DMS114 treated with DMSO at 0.1 percent for 48 hours (cell line): Measurements from ENCODE around the gene ACTN2.

Experiments
- DNase-seq: peaks from one replicate; lab custom pipeline; 2025; ENCODE audit not compliant: unreplicated experiment; lab: John Stamatoyannopoulos, UW

Gene ACTN2

DNA sequence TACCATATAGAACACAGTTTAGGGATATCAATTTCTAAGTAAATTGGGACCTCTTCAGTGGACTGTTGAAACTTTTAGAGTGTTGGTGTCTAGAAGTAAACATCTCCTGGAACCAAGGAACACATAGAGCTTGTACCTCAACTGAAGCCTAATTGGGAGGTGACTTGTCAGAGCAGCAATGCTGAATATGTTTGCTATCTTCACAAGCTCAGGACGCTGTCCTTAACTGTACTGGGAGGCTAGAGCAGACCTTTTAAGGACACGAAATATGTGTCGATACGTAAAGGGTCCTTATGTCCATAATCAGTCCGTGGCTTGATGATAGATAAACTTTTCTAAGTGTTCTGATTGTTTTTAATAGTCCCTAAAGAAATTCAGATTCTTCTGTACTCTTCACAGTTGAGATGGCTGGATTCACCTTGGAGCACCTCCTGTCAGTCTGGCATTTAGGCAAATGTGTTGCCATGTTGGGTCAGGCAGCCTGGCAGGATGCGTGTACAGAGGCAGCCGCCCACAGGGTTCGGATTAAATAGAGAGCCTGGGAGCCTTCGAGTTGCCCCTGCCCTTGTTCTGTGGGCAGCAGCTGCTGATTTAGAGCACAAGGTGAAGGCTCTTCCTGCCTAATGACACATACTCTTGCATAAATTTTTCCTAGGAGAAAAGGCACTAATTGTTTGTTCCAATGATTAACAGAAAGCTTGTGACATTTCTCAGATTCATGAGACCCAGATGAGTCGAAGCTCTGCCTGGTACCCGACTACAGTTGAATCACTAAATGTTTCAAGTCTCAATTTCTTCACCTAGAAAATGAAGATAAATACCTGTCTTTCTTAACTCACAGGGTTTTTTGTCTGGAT is 3.6 kb downstream of the ACTN2 start:
- DNase-seq: no peak

DNA sequence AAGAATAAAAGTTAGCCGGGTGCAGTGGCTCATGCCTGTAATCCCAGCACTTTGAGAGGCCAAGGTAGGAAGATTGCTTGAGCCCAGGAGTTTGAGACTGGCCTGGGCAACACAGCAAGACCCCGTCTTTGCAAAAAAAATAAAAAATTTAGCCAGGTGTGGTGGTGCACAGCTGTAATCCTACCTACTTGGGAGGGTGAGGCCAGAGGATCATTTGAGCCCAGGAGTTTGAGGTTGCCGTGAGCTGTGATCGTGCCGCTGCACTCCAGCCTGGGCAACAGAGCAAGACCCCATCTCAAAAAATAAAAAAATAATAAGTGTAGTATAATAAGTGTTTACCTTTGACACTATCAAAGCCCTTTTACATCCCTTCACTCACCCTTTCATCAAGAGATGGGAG is 5.0 kb downstream of the ACTN2 start:
- no peak for DNase-seq

DNA sequence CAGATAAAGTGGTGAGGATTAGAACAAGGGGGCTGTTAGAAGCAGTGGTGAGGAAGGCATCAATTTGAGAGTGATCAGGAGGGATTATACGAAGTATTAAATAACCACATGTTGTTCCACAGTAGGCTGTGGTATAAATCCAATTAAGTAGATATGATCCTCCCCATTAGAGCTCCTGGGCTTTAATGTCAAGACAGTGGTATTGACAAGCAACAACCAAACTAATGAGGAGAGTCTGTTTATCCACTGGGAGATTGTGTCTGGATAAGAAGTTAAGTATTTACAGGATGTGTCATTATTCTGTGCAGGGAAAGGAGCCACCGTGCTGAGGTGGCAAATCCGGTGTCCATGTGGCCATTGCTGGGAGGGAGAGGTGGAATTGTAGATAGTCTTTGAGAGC is 5.8 kb downstream of the ACTN2 start:
- no peak for DNase-seq

DNA sequence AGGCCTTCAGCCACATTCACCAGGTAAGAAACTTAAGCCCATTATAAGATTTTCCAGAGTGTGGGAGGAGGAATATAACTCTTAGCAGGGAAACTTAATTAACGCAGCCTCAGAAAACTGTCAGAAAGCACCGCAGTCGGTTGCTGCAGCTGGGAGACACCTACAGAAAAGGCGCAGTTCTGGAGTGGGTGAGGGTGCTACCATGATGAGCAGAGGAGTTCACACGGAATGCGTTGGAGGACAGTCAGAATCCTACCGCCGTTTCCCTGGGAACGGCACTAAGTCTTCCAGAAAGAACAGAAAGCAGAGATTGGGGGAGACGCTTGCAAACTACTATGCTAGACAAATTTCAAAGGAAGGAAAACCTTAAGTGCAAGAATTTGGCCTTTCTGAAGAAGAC is 6.4 kb downstream of the ACTN2 start:
- DNase-seq: no peak

DNA sequence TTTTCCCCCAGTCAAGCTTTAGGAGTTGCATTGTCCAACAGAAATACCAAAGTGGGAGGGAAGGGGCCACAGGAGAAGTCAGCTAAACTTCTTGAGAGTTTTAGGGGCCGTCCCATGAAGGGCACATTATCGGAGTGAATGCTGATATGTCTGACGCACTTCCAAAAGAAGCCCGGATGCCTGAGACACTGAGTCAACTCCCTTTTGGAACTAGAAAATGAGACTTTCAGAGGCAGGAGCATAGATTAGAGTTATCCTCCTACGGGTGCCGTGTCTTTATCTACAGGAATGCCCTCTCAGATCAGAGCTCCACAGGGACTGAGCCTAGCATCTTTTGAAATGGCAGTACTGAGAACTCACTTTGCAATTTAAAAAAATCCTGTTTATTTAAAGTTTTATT is 13.1 kb downstream of the ACTN2 start:
- DNase-seq: no peak

DNA sequence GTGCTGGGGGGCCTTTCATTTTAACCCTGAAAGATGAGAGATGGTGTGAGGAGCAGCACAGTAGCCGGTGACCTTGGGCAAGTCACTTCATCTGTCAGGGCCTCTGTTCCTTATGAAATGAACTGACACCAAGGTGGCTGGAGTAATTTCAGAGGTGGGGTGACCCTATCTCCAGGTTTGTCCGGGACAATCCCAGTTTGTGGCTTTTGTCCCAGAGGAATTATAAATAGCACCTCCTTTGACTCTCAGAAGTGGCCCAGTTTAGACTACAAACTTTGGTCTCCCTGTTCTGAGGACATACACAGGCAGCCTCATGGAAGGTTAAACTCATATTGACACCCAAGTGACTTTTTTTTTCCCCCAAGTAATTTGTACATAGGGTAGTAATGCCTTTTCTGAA is 14.6 kb downstream of the ACTN2 start:
- no peak for DNase-seq

DNA sequence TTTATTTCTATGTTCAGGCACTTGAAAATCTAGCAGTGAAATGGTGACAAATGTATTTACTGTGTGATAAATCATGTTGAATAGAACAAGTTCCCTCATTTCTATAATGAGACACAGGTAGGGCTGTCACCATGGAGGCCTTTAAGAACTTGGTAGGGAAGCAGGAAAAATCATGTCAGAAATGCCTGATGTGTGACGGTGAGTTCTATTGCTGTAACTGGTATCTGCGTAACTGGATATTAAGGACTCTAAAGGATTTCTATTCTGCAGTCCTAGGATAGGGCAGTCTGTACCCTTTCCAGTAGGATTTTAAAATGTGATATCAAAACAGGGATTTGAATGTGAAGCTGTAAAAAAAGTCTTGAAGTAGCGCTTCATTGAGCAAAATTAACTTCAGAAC is 15.5 kb downstream of the ACTN2 start:
- DNase-seq: no peak

DNA sequence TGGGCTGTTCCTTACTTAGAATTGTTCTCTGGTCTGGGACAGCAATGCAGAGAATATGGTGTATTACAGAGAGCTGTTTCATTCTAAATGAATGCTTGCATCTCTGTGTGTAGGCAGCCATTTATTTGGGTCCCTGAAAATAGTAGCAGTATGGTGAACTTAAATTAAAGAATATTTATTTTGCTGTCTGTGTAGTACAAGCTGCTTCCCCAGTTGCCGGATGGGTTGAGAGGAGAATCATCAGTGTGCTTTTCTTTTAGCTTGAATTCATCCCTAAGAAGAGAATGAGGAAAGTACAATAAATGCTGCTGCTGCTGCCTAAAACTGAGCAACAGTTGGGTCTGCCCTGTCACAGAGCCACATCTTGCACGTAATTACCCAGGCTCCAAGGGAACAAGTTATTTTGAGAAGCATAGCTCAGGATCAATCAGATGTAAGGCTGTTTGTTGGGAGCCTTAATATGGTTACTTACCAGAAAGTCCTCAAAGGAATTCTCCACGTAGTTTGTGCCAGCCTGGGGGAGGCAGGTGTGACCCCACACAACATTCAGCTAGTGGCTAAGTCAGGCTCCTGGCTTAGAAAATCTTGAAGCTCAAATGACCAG is 16.6 kb downstream of the ACTN2 start:
- no peak for DNase-seq

DNA sequence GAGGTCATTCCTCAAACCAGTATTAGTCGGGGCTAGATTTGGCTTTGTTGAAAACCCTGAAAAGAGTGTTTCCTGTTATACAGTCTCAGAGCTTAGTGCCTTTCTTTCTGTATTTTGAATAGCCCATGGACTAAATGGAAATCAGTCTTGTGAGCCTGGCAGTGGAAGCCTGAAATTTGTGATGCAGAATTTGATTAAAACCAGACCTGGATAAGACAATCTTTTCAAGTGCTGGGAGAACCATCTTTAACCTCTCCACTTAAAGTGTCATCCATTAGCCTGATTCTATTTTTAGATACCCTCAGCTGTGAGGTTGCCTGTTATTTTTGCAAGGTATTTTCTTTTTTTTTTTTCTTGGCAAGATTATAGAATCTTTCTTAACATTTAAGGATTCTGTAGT is 19.5 kb downstream of the ACTN2 start:
- DNase-seq: no peak

DNA sequence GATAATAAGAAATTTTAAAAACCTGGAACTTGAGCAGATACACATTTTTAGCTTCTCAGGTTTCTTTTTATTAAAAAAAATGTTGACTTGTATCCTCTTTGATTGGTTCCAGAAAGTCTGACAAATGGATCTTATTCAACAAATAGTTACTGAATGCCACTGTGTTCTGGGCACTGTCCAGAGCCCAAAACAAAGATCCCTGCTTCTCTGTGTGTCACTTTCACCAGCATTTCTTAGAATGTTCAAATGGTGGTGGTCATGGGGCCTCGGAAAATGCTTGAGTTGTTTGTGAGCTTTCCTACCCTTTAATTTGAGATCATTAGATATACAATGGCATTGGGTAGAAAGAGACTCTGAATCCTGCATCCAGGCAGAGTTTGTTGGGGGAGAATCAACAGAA is 19.9 kb downstream of the ACTN2 start:
- no peak for DNase-seq

DNA sequence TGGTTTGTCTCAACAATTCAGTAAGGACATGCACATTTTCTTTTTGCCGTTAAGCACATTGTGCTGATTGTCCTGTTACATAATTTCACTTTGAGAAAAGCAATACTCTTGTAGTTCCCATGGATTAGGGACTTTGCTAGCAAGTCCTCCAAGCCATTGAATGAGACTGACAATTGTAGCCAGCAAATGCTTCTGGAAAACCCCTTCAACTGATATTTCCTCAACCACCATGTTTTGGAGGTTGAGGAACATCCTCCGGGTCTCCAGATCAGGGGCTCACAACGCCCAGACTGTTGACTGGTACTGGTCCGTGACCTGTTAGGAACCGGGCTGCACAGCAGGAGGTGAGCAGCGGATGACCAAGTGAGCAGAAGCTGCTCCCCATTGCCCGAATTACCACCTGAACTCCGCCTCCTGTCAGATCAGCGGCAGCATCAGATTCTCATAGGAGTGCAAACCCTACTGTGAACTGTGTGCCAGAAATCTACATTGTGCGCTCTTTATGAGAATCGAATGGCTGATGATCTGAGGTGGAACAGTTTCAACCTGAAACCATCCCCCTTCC is 24.1 kb downstream of the ACTN2 start:
- DNase-seq: no peak

DNA sequence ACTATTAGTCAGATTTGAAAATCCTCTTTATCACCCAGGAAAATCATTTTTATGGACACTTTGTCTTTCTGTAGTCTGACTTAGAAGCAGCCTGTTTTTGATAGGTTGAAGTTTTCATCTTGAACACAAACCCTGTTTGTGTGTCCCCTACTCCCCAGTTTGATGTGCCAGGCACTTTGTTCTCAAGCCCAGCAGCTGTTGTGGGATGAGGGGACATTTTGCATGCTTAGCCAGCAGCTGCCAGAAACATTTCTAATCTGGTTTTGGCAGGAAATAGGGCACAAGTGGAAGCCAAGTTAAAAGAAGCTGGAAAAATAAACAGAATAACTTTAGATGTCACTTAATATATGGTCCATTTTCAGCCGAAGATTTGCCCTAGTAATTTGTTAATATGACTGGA is 29.9 kb downstream of the ACTN2 start:
- DNase-seq: no peak

DNA sequence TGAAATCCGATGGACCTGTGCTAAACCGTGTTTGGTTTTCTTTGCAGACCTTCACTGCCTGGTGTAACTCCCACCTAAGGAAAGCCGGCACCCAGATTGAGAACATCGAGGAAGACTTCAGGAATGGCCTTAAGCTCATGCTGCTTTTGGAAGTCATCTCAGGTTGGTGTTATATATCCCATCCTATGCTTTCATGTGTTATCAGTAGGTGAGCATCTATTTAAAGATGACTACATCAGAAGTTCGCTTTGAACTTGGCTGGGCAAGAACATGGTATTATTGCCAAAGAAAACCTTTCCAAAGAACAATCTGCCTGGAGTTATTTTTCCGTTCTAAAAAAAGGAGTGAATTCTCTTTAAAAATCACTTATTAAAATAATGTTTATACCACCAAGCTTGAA is 31.5 kb downstream of the ACTN2 start:
- DNase-seq: no peak

DNA sequence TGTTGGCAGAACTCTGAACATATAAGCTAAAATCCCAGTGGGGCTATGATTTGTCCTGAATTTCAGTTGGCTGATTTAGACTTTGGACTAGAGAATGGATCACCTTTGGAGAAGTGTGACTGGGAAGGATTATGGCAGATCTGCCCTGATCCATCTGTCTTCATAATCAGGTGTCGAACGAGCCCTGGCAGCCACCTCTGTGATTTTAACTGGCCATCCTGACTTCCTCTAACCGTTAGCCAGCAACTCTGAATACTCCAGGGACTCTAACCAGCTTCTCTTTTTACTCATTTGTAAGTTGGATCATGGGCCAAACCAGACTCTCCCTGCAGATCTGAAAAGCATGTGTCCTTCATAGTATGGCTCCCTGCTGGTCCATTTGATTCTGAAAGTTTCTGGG is 32.0 kb downstream of the ACTN2 start:
- DNase-seq: no peak

DNA sequence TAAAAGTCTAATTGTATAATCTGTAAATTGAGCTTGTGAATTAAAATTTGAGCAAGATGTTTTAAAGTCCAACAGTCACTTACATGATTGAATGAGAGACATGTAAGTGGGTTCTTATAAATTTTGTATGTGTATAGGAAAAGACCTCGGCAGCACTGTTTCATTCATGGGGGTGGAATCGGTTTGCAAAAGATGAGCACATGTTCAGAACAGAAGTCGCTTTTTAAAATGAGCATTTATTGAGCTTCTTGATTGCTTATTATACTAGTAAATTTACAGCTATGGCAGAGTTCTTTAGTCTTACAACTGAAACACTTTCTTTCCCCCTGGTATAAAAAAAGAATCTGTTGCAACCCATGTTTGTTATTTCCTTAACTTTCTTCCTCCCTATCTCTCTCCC is 33.9 kb downstream of the ACTN2 start:
- no peak for DNase-seq

DNA sequence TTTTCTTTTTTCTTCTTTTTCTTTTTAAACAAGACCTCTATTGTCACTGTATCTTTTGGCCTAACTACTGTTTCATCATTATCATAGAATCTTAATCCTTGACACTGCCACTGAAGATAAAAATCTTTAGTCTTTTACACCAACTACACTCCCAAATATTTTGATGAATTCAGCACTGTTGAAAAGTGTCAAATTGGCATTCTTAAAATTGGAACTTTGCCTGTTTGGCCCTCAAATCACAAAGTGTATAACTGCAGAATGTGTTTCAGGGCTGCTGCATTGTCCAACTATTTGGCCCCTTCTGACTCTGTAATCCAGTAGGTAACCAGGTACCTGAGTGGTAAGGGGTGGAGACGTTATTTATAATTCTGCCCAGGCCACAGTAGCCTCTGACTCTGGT is 34.3 kb downstream of the ACTN2 start:
- no peak for DNase-seq

DNA sequence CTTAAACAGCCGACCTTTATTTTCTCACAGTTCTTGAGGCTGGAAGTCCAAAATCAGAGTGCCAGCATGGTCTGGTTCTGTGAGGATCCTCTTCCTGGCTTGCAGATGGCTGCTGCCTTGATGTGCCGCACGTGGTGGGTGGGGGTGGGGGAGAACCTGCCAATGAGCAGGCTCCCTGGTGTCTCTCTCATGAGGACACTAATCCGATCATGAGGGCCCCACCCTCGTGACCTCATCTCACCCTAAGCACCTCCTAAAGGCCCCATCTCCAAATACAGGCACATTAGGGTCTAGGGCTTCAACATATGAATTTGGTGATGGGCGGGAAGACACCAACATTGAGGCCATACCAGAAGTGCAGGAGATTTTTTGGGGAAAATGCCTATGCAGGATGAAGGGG is 37.8 kb downstream of the ACTN2 start:
- DNase-seq: no peak

DNA sequence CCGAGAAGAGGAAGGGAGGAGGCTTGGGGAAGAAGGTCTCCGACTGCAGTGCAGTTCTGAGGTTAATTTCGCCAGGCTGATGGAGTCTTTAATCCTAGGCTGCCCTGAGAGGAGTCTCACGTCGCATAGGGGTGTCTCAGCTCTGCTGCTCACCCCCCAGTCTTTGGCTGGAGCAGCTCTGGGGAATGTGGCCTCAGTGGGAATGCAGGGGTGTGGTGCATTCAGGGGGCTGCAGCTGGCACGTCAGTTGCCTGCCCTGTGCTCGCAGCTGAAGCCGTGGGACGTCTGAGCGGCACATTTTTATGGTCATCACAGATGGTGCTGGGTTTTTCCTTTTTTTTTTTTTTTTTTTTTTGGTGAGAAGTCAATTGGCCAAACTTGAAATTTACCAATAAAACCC is 38.2 kb downstream of the ACTN2 start:
- no peak for DNase-seq

DNA sequence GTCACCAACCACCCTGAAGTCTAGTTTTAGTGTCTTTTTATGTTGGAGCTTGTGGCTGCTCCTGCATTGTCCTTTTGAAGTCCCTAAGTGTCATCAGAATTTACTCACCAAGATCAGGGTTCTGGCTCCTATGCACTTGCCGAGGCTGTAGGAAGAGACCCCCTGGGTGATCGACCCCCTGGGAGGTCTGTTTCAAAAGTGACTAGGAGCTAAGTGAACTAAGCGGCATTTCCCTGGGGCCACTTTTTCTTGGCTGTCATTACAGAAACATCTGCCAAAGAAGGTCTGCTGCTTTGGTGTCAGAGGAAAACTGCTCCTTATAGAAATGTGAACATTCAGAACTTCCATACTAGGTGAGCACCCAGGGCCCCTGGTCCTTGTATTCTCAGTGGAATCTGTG is 39.4 kb downstream of the ACTN2 start:
- no peak for DNase-seq

DNA sequence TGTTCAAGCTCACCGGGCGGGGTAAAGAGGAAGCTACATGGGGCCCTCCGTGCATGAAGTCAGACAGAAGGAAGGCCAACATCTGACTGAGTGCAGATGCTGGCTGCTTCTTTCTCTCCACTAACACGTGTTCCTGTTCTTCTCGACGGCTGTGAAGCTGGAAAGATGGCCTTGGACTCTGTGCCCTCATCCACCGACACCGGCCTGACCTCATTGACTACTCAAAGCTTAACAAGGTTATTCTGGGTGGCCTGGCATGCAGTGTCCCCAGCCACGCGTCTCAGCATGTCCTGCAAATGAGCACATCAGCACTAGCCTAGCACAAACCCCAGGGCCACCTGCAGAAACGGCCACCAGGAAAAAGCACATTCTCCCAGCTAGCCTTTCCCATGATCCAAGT is 41.2 kb downstream of the ACTN2 start:
- no peak for DNase-seq

DNA sequence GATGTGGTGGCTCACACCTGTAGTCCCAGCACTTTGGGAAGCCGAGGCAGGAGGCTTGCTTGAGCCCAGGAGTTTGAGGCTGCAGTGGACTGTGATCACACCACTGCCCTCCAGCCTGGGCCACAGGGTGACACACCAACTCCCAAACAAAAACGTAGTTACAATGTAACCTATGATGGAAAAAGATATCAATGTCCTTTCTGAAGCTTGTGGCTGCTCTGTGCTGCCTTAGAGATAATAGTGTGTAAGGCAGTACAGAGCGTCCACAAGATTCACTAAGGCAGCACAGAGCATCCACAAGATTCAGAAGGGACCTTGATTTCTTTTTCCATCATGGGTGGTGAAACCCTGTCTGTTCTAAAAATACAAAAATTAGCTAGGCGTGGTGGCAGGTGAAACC is 42.5 kb downstream of the ACTN2 start:
- DNase-seq: no peak

DNA sequence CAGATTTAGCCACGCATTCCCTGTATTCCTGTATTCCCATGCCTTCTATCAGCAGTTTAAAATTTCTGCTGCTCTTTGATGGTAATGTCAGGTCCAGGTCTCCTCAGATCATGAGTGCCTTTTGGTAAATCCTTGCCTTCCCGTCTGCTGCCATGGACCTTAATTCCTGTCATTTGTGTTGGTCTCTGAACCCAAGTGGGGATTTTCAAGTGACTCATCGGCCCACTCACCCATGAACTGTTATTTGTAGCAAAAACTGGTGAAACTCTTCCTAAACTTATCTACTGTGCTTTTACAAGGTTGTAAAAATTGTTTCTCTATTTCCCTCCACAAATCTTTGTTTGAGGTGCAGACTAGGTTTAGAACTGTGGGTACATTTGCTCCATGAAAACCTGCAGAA is 47.4 kb downstream of the ACTN2 start:
- DNase-seq: no peak
